KMS-11 (cell line): ENCODE results near the gene ENDOG.
A peak's percentile ranks its signal among the peaks of the same experiment; 100 is the strongest.

Experiments
- H2AFZ ChIP-seq: fragments of 200-600 bp; sonication (generic); 2 replicates; pipeline ENCODE4 v1.6.1; 2016; ENCODE audit warnings: antibody characterized with exemption, mixed run types, low read depth
- H3K27ac ChIP-seq: fragments of 200-600 bp; sonication (generic); 2 replicates; pipeline ENCODE4 v1.6.1; 2016; ENCODE audit warnings: mild to moderate bottlenecking, mixed run types
- H3K27me3 ChIP-seq: fragments of 200-600 bp; sonication (generic); 2 replicates; pipeline ENCODE4 v1.6.1; 2017; ENCODE audit warnings: mild to moderate bottlenecking, low read depth, mixed run types, moderate library complexity; ENCODE audit not compliant: insufficient read depth
- H3K36me3 ChIP-seq: fragments of 200-600 bp; sonication (generic); 2 replicates; pipeline ENCODE4 v1.6.1; 2017; ENCODE audit warnings: mild to moderate bottlenecking, mixed run types; ENCODE audit not compliant: insufficient read depth
- H3K4me1 ChIP-seq: fragments of 200-600 bp; sonication (generic); 2 replicates; pipeline ENCODE4 v1.6.1; 2016; ENCODE audit warnings: mild to moderate bottlenecking, low read depth, mixed run types; ENCODE audit not compliant: poor library complexity, severe bottlenecking
- H3K4me2 ChIP-seq: fragments of 200-600 bp; sonication (generic); 2 replicates; pipeline ENCODE4 v1.7.0; 2016; ENCODE audit warnings: mild to moderate bottlenecking, mixed run types
- H3K4me3 ChIP-seq: fragments of 200-600 bp; sonication (generic); IDR thresholded peaks from 2 replicates; pipeline ENCODE4 v1.6.1; 2017; ENCODE audit warnings: low read depth, low read length, mixed read lengths; ENCODE audit not compliant: insufficient read depth
- H3K79me2 ChIP-seq: fragments of 200-600 bp; sonication (generic); 2 replicates; pipeline ENCODE4 v1.6.1; 2016; ENCODE audit warnings: low read depth, mixed run types; ENCODE audit not compliant: insufficient read depth
- H3K9ac ChIP-seq: fragments of 200-600 bp; sonication (generic); 2 replicates; pipeline ENCODE4 v1.6.1; 2016; ENCODE audit warnings: mild to moderate bottlenecking, mixed run types
- H4K20me1 ChIP-seq: fragments of 200-600 bp; sonication (generic); 2 replicates; pipeline ENCODE4 v1.6.1; 2016; ENCODE audit warnings: mild to moderate bottlenecking, mixed run types; ENCODE audit not compliant: insufficient read depth
- TF ChIP-seq, protein P1 (sequence below): fragments of 200-600 bp; sonication (generic); conservative IDR thresholded peaks from 2 replicates; pipeline ENCODE4 v1.6.1; 2017; ENCODE audit warnings: low read depth, mild to moderate bottlenecking, antibody characterized with exemption, low read length, moderate library complexity, mixed read lengths

ENDOG gene

DNA sequence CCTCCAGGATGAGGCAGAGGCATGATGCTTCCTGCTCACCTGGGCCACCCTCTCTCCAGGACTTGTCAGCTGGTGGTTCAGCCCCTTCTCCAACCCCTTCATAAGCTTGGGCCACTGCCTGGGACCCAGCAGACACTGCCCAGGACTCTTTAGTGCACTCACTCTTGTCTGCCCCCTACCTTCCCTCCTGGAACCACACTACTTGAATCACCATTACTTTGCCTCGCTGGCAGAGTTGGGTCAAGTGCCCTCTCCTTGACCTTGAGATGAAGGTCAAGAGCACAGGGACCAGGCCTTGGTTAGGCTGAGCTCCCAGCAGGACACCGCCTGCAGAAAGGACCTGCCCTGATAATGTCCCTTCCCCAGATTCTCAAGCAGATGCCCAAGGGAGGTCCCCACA lies 8.5 kb upstream of the ENDOG start:
- H3K4me2 ChIP-seq = no peak overlapping the region
- no peaks in the 10 kb centered on the region for H3K4me1 ChIP-seq
- H3K27ac ChIP-seq = no peak overlapping the region
- H3K9ac ChIP-seq = no peak overlapping the region
- TF ChIP-seq, protein P1, sequence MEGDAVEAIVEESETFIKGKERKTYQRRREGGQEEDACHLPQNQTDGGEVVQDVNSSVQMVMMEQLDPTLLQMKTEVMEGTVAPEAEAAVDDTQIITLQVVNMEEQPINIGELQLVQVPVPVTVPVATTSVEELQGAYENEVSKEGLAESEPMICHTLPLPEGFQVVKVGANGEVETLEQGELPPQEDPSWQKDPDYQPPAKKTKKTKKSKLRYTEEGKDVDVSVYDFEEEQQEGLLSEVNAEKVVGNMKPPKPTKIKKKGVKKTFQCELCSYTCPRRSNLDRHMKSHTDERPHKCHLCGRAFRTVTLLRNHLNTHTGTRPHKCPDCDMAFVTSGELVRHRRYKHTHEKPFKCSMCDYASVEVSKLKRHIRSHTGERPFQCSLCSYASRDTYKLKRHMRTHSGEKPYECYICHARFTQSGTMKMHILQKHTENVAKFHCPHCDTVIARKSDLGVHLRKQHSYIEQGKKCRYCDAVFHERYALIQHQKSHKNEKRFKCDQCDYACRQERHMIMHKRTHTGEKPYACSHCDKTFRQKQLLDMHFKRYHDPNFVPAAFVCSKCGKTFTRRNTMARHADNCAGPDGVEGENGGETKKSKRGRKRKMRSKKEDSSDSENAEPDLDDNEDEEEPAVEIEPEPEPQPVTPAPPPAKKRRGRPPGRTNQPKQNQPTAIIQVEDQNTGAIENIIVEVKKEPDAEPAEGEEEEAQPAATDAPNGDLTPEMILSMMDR = 0 out of 2 replicates have a peak, but pooled peaks have one; percentile 21
- H2AFZ ChIP-seq = no peak overlapping the region
- no peaks in the 10 kb centered on the region for H3K79me2 ChIP-seq
- H3K27me3 ChIP-seq = no peaks in the 10 kb centered on the region
- H4K20me1 ChIP-seq = no peaks in the 10 kb centered on the region
- H3K36me3 ChIP-seq = no peaks in the 10 kb centered on the region
- no peak overlapping the region for H3K4me3 ChIP-seq

GRCh38 chr9:128810873-128811272 lies 7.4 kb upstream of the ENDOG start:
- no peak overlapping the region for H3K4me2 ChIP-seq
- H2AFZ ChIP-seq = no peak overlapping the region

GRCh38 chr9:128818839-128819715 lies 777 bp downstream of the ENDOG start:
- no peak overlapping the region for H3K4me3 ChIP-seq
- TF ChIP-seq, protein P1 = no peak
- H3K4me2 ChIP-seq = peak overlapping the region; percentile 66
- no peak overlapping the region for H3K27ac ChIP-seq
- H3K79me2 ChIP-seq = no peaks in the 10 kb centered on the region
- no peaks in the 10 kb centered on the region for H3K27me3 ChIP-seq
- H2AFZ ChIP-seq = peak overlapping the region; percentile 77
- H4K20me1 ChIP-seq = no peaks in the 10 kb centered on the region
- peaks cover 13% of the 10 kb centered on the region for H3K4me1 ChIP-seq
- no peaks in the 10 kb centered on the region for H3K36me3 ChIP-seq
- peak overlapping the region; percentile 55; the same call in 1 of the 2 replicates for H3K9ac ChIP-seq

More at GRCh38 chr9:128810873-128811272, 7.4 kb upstream of the ENDOG start:
- Histone ChIP-seq H3K9ac (no peak overlapping the region), H3K4me3 (no peak overlapping the region), H3K27me3 (no peaks in the 10 kb centered on the region), H4K20me1 (no peaks in the 10 kb centered on the region), H3K79me2 (no peaks in the 10 kb centered on the region), H3K4me1 (no peaks in the 10 kb centered on the region), H3K27ac (no peak overlapping the region), H3K36me3 (no peaks in the 10 kb centered on the region)
- TF ChIP-seq, protein P1 = no peak

DNA sequence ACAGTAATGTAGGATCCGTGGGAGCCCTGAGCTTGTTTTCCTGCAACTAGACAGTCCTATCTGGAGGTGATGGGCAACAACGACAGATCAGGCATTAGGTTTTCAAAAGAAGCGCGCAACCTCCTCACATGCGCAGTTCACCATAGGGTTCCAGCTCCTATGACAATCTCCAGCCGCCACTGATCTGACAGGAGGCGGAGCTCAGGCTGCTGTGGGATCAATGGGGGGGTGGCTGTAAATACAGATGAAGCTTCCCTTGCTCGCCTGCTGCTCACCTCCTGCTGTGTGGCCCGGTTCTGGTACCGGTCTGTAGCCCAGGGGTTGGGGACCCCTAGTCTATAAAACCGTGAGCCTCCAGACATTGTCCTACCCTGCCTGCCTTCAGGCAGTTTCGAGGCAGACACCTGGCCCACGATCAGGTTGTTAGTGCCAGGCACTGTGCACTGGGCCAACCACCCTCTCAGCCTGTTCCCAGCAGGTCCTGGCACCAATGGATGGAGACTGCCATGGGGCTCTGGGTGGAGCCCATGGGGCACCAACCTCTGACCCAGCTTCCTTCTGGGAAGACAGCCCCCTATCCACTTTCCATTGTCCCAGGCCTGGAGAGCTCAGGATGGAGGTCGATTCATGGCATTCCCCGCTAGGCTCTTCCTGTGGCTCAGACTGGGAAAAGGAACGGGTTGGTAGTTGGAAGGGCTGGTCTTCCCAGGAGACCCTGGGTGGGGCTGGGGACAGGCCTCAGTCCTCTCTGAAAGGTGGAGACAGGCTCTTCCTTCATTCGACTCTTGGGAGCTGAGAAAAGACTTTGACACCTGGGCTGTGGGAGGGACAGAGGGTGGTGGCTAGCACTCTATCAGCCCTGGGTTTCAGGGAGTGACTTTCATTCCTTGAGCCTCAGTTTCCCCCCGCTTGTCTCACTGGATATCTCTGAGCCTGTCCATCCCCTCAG lies 1.7 kb downstream of the ENDOG start:
- Histone ChIP-seq H3K4me1 (peaks cover 13% of the 10 kb centered on the region), H3K79me2 (no peaks in the 10 kb centered on the region), H4K20me1 (no peaks in the 10 kb centered on the region), H3K4me2 (peak overlapping the region; percentile 66; the same call in 1 of the 2 replicates), H3K9ac (no peak overlapping the region), H3K27me3 (no peaks in the 10 kb centered on the region), H3K36me3 (no peaks in the 10 kb centered on the region), H3K4me3 (no peak overlapping the region), H2AFZ (no peak overlapping the region), H3K27ac (no peak overlapping the region)
- TF ChIP-seq, protein P1 = no peak
